Ascending aorta (tissue), 2 donors: Measurements from ENCODE around the gene FKBP4. TPM values are rescaled to one million over a fixed set of nuclear protein-coding genes. Genes with fewer than 3 reads are reported as not detected.

ENCODE experiments used
- DNase-seq, 2 donors: peaks; one replicate each; pipeline ENCODE4 v3.0.0-alpha.2; 2019; ENCODE audit warnings: low spot score in 2 of 2
- H3K27ac ChIP-seq, 2 donors: fragments of 200-600 bp; sonication (generic); one replicate each; pipeline ENCODE4 v1.5.1; 2016 to 2017; ENCODE audit warnings: mild to moderate bottlenecking in 1 of 2
- H3K27me3 ChIP-seq: fragments of 200-600 bp; sonication (generic); one replicate; pipeline ENCODE4 v1.5.1; 2017
- H3K36me3 ChIP-seq, 2 donors: fragments of 200-600 bp; sonication (generic); one replicate each; pipeline ENCODE4 v1.5.1; 2016
- H3K4me1 ChIP-seq, 2 donors: fragments of 200-600 bp; sonication (generic); one replicate each; pipeline ENCODE4 v1.5.1; 2016 to 2017; ENCODE audit warnings: mild to moderate bottlenecking in 1 of 2
- H3K4me3 ChIP-seq, 2 donors: fragments of 200-600 bp; sonication (generic); one replicate each; pipeline ENCODE4 v1.5.1; 2016 to 2017; ENCODE audit warnings: mild to moderate bottlenecking in 1 of 2
- H3K9me3 ChIP-seq, 2 donors: fragments of 200-600 bp; sonication (generic); one replicate each; pipeline ENCODE4 v1.5.1; 2016
- CTCF ChIP-seq, 3 experiments: fragments of 200-600 bp in 2 of 3; fragments of 450-650 bp in 1 of 3; sonication (generic) in 2 of 3; IDR thresholded peaks; one replicate each; pipeline ENCODE4 v1.5.1; 2016 to 2019; ENCODE audit warnings: antibody characterized with exemption in 3 of 3, mild to moderate bottlenecking in 1 of 3, moderate library complexity in 1 of 3
- intact Hi-C: fragments of 100-400 bp; cut with DNase I; formaldehyde crosslinking; loops from one replicate; pipeline ENCODE4 v1.15.1; 2023
- total RNA-seq: library from RNA; depleted of rRNA; stranded (reverse); fragments of >200 nt; gene quantifications from one replicate; pipeline ENCODE4 v1.1.0, GENCODE V29; 2016

The FKBP4 gene
- total RNA-seq, 1 donor from 2014 or later: 36.3 TPM

DNA sequence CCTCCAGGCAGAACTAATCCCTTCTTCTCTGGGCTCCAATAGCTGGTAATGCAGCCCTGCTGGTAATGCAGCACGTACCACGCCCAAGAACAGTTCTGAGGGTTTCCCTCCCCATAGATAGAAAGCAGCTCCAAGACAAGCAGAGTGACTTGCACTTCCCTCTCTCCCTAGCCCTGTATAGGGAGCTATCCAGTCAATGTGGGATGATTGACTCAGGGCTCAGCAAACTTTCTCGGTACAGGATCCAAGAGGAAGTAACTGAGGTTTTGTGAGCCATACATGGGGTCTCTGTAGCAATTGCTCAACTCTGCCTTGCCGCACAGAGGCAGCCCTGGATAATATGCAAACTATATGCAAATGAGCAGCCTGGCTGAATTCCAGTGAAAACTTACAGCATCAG lies 15.5 kb upstream of the FKBP4 start:
- Histone ChIP-seq H3K9me3 (no peaks in the 10 kb centered on the region), H3K4me1 (no peaks in the 10 kb centered on the region), H3K36me3 (no peaks in the 10 kb centered on the region), H3K27ac (no peak overlapping the region), H3K27me3 (no peaks in the 10 kb centered on the region), H3K4me3 (no peak overlapping the region)
- no peak for TF ChIP-seq CTCF (IDR thresholded peaks at IDR 0.05)
- no peak for DNase-seq
- intact Hi-C loops: no loop called here

DNA sequence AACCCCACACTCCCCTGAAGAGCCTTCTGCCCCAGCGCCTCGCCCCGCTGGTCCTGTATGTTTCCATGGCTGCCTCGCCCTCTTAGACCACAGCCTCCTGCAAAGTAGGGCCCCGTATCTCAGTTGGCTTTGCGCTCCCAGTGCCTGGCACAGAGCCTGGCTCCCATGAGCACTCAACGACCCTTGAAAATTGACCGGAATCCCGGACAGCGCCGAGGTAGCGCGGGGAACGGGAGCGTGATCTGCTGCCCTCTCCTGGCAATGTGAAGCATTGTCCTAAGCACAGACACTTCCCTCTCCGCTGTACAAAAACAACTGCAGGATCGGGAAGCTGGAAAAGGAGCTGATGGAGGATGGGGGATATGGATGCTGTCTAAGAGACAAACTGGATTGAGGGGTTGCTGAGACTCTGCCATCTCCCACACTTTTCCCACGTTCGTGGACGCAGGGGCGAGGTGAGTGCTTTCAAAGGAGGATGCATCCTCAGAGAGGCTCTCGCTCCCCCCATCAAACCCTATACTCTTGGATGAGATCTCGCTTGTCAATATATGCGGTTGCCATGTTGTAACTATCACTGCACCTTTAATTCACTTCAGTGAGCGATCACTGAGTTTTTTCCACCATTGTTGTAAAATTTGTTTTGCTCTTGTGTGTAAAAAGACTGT lies 10.7 kb upstream of the FKBP4 start:
- H3K4me1 ChIP-seq: no peaks in the 10 kb centered on the region
- intact Hi-C loops: loop anchor here (1.0 to 5.0 kb wide), 2 partner anchors 45 to 92 kb away; no protein-coding TSS in a partner anchor
- peak in 1 of 2 donors; percentile 78 for DNase-seq
- no peaks in the 10 kb centered on the region for H3K27me3 ChIP-seq
- no peak overlapping the region for H3K27ac ChIP-seq
- peak overlapping the region; percentile 41 to 56 for H3K4me3 ChIP-seq
- H3K36me3 ChIP-seq: no peaks in the 10 kb centered on the region
- no peaks in the 10 kb centered on the region for H3K9me3 ChIP-seq
- peak; percentile 81 to 94 (median 91) for TF ChIP-seq CTCF (IDR thresholded peaks at IDR 0.05)

DNA sequence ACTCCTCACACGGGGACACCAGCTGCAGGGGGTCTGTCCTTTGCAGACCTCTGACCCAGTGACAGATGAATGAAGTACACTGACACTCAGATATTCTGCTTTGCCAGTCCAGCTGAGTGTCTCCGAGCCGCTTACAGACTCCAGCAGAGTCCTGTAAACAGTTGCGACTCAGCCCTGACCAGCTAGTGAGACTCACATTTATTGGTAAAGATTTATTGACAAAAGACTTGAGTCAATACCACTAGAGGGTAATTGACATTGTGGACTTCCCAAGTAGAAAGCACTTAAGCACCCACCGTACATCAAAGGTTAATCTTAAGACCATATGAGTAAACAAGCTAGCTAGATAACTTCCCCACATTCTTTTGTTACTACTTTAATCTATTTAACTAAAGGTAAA lies 9.8 kb upstream of the FKBP4 start:
- Histone ChIP-seq H3K9me3 (no peaks in the 10 kb centered on the region), H3K27ac (no peak overlapping the region), H3K27me3 (no peaks in the 10 kb centered on the region), H3K4me3 (no peak overlapping the region), H3K36me3 (no peaks in the 10 kb centered on the region), H3K4me1 (no peaks in the 10 kb centered on the region)
- no peak for DNase-seq
- intact Hi-C loops: no loop called here
- TF ChIP-seq CTCF (IDR thresholded peaks at IDR 0.05): no peak

- H3K27me3 ChIP-seq: no peaks in the 10 kb centered on the region
- no peaks in the 10 kb centered on the region for H3K9me3 ChIP-seq
- TF ChIP-seq CTCF (IDR thresholded peaks at IDR 0.05): no peak
- intact Hi-C loops: no loop called here
- H3K36me3 ChIP-seq: no peaks in the 10 kb centered on the region
- peaks cover 0 to 2% of the 10 kb centered on the region in 2 donors for H3K4me1 ChIP-seq
- no peak overlapping the region for H3K4me3 ChIP-seq
- no peak overlapping the region for H3K27ac ChIP-seq
- DNase-seq: peak in 1 of 2 donors; percentile 28
These were observed 3.7 kb upstream of the FKBP4 start for GRCh38 chr12:2791089-2791488.

GRCh38 chr12:2792671-2793500 lies 1.9 kb upstream of the FKBP4 start:
- Histone ChIP-seq H3K9me3 (no peaks in the 10 kb centered on the region), H3K27ac (no peak overlapping the region), H3K27me3 (no peaks in the 10 kb centered on the region), H3K4me1 (peaks cover 13 to 17% of the 10 kb centered on the region in 2 donors), H3K36me3 (peaks cover 6 to 7% of the 10 kb centered on the region in 2 donors), H3K4me3 (no peak overlapping the region)
- intact Hi-C loops: no loop called here
- peak in 1 of 2 donors; percentile 57 for DNase-seq
- no peak for TF ChIP-seq CTCF (IDR thresholded peaks at IDR 0.05)
